SK-N-SH treated with all-trans-retinoic acid at 6 μM for 48 hours (cell line): Measurements from ENCODE around the gene CRIP3.

Experiments used
- ATAC-seq: fragments of 200-7000 bp; cut with Tn5 transposase; 3 replicates; pipeline ENCODE4 v1.9.1; 2020; ENCODE audit warnings: mild to moderate bottlenecking, moderate library complexity
- ARNTL ChIP-seq: fragments of 450-650 bp; formaldehyde crosslinking; IDR thresholded peaks from 2 replicates; pipeline ENCODE4 v1.5.0; 2020; ENCODE audit warnings: low read depth, mild to moderate bottlenecking, moderate library complexity, borderline replicate concordance
- CSDC2 ChIP-seq: fragments of 250-450 bp; sonication (Bioruptor Pico); IDR thresholded peaks from 2 replicates; pipeline ENCODE4 v1.5.0; 2020; ENCODE audit warnings: mild to moderate bottlenecking, moderate library complexity
- ESRRG ChIP-seq: fragments of 250-450 bp; sonication (Bioruptor Pico); IDR thresholded peaks from 2 replicates; pipeline ENCODE4 v1.6.1; 2021; ENCODE audit warnings: mild to moderate bottlenecking
- GLIS3 ChIP-seq: fragments of 250-450 bp; sonication (Bioruptor Pico); IDR thresholded peaks from 2 replicates; pipeline ENCODE4 v1.5.0; 2020; ENCODE audit warnings: mild to moderate bottlenecking, moderate library complexity
- ISL1 ChIP-seq: fragments of 250-450 bp; sonication (Bioruptor Pico); IDR thresholded peaks from 2 replicates; pipeline ENCODE4 v2.1.2; 2022; ENCODE audit warnings: mild to moderate bottlenecking, moderate library complexity
- OSR1 ChIP-seq: fragments of 250-450 bp; sonication (Bioruptor Pico); IDR thresholded peaks from 2 replicates; pipeline ENCODE4 v1.8.0; 2022; ENCODE audit warnings: moderate library complexity, mild to moderate bottlenecking, inconsistent platforms
- PPARA ChIP-seq: fragments of 250-450 bp; sonication (Bioruptor Pico); IDR thresholded peaks from 2 replicates; pipeline ENCODE4 v1.5.0; 2020; ENCODE audit warnings: mild to moderate bottlenecking, borderline replicate concordance
- SNAI2 ChIP-seq: fragments of 250-450 bp; sonication (Bioruptor Pico); IDR thresholded peaks from 2 replicates; pipeline ENCODE4 v1.5.0; 2020; ENCODE audit warnings: mild to moderate bottlenecking, moderate library complexity
- TCF4 ChIP-seq: fragments of 250-450 bp; sonication (Bioruptor Pico); IDR thresholded peaks from 2 replicates; pipeline ENCODE4 v1.8.0; 2021; ENCODE audit warnings: mild to moderate bottlenecking, moderate library complexity, borderline replicate concordance
- TOX ChIP-seq: fragments of 250-450 bp; sonication (Bioruptor Pico); IDR thresholded peaks from 2 replicates; pipeline ENCODE4 v1.8.0; 2021; ENCODE audit warnings: mild to moderate bottlenecking, moderate library complexity, borderline replicate concordance
- ZC3H10 ChIP-seq: fragments of 250-450 bp; sonication (Bioruptor Pico); IDR thresholded peaks from 2 replicates; pipeline ENCODE4 v1.5.1; 2021; ENCODE audit warnings: mild to moderate bottlenecking, moderate library complexity
- ZNF565 ChIP-seq: fragments of 450-650 bp; formaldehyde crosslinking; conservative IDR thresholded peaks from 2 replicates; pipeline ENCODE4 v1.5.0; 2020; ENCODE audit warnings: low read depth, mild to moderate bottlenecking, moderate library complexity
- ZNF70 ChIP-seq: fragments of 450-650 bp; formaldehyde crosslinking; IDR thresholded peaks from 2 replicates; pipeline ENCODE4 v1.5.0; 2020; ENCODE audit warnings: mild to moderate bottlenecking, moderate library complexity
- ZNF8 ChIP-seq: fragments of 450-650 bp; formaldehyde crosslinking; IDR thresholded peaks from 2 replicates; pipeline ENCODE4 v1.5.0; 2020; ENCODE audit warnings: mild to moderate bottlenecking, moderate library complexity
- TF ChIP-seq, protein P1 (sequence below): fragments of 250-450 bp; sonication (Bioruptor Pico); IDR thresholded peaks from 2 replicates; pipeline ENCODE4 v1.5.1; 2020; ENCODE audit warnings: low read depth, mild to moderate bottlenecking, moderate library complexity
- TF ChIP-seq, protein P2 (sequence below): fragments of 250-450 bp; sonication (Bioruptor Pico); IDR thresholded peaks from 2 replicates; pipeline ENCODE4 v1.8.0; 2020; ENCODE audit warnings: mild to moderate bottlenecking, moderate library complexity, borderline replicate concordance
- TF ChIP-seq, protein P3 (sequence below): fragments of 250-450 bp; sonication (Bioruptor Pico); IDR thresholded peaks from 2 replicates; pipeline ENCODE4 v1.5.0; 2020; ENCODE audit warnings: mild to moderate bottlenecking, moderate library complexity
- TF ChIP-seq, protein P4 (sequence below): fragments of 250-450 bp; sonication (Bioruptor Pico); IDR thresholded peaks from 2 replicates; pipeline ENCODE4 v1.5.1; 2021; ENCODE audit warnings: mild to moderate bottlenecking, moderate library complexity
- TF ChIP-seq, protein P5 (sequence below): fragments of 250-450 bp; sonication (Bioruptor Pico); IDR thresholded peaks from 2 replicates; pipeline ENCODE4 v1.8.0; 2021; ENCODE audit warnings: low read depth, mild to moderate bottlenecking, moderate library complexity, borderline replicate concordance

The CRIP3 gene

DNA sequence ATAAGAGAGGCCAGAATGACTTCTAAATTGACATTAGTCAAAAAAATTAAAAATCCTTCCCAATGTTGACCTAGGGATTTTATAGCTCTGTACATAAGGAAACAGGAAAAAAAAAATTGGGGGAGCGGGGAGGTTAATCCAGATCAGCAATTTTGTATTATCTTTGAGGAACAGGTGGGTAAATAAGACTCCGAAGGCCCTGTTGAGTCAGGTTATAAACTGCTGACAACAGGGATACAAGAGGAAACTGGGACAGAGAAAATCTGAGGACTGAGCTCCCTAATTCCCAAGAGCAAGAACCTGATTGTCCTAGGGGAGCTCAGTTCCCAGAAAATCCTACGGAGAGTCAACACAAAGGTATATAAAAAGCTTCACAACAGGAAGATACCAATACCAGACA, 26.8 kb upstream of the CRIP3 start:
- TF ChIP-seq ESRRG (no peak), TCF4 (CRISPR knock-in tag) (no peak), ZC3H10 (CRISPR knock-in tag) (no peak), PPARA (CRISPR knock-in tag) (no peak), CSDC2 (no peak), ZNF70 (CRISPR knock-in tag) (no peak), ZNF565 (no peak), TOX (CRISPR knock-in tag) (no peak)
- TF ChIP-seq, protein P1, sequence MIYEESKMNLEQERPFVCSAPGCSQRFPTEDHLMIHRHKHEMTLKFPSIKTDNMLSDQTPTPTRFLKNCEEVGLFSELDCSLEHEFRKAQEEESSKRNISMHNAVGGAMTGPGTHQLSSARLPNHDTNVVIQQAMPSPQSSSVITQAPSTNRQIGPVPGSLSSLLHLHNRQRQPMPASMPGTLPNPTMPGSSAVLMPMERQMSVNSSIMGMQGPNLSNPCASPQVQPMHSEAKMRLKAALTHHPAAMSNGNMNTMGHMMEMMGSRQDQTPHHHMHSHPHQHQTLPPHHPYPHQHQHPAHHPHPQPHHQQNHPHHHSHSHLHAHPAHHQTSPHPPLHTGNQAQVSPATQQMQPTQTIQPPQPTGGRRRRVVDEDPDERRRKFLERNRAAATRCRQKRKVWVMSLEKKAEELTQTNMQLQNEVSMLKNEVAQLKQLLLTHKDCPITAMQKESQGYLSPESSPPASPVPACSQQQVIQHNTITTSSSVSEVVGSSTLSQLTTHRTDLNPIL, result no peak
- TF ChIP-seq, protein P2, sequence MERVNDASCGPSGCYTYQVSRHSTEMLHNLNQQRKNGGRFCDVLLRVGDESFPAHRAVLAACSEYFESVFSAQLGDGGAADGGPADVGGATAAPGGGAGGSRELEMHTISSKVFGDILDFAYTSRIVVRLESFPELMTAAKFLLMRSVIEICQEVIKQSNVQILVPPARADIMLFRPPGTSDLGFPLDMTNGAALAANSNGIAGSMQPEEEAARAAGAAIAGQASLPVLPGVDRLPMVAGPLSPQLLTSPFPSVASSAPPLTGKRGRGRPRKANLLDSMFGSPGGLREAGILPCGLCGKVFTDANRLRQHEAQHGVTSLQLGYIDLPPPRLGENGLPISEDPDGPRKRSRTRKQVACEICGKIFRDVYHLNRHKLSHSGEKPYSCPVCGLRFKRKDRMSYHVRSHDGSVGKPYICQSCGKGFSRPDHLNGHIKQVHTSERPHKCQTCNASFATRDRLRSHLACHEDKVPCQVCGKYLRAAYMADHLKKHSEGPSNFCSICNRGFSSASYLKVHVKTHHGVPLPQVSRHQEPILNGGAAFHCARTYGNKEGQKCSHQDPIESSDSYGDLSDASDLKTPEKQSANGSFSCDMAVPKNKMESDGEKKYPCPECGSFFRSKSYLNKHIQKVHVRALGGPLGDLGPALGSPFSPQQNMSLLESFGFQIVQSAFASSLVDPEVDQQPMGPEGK, result no peak
- ATAC-seq, result no peak

DNA sequence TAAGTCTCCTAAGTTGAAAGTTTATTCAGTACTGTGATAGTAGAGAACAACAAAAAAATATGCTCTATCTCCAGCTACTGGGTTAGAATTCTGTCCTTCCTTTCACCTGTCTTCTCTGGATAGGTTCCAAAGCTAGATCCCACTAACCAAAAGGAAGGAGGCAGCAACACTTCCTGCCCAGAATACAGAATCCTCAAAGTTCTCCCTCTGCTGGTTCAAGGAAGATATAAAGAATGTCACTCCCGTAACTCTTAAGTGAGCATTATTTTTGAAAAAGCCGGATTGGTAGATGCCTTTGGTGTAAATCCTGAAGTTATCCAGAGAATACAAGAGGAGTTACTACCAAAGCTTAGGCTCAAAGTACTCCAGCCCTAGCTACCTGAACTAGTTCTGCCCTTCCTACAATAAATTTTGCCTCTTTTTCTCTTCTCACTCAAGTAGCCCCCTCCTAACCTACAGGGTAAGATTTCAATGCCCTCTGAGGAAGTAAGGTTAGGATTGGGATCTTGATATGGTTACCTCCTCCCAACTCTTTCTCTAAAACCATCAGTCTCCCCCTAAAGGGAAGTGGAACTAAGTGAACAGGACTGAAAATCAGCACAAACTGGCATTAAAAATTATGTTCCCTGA, 26.0 kb upstream of the CRIP3 start:
- peak; percentile 94 for ATAC-seq
- TF ChIP-seq TOX (CRISPR knock-in tag), result no peak
- TF ChIP-seq, protein P3, sequence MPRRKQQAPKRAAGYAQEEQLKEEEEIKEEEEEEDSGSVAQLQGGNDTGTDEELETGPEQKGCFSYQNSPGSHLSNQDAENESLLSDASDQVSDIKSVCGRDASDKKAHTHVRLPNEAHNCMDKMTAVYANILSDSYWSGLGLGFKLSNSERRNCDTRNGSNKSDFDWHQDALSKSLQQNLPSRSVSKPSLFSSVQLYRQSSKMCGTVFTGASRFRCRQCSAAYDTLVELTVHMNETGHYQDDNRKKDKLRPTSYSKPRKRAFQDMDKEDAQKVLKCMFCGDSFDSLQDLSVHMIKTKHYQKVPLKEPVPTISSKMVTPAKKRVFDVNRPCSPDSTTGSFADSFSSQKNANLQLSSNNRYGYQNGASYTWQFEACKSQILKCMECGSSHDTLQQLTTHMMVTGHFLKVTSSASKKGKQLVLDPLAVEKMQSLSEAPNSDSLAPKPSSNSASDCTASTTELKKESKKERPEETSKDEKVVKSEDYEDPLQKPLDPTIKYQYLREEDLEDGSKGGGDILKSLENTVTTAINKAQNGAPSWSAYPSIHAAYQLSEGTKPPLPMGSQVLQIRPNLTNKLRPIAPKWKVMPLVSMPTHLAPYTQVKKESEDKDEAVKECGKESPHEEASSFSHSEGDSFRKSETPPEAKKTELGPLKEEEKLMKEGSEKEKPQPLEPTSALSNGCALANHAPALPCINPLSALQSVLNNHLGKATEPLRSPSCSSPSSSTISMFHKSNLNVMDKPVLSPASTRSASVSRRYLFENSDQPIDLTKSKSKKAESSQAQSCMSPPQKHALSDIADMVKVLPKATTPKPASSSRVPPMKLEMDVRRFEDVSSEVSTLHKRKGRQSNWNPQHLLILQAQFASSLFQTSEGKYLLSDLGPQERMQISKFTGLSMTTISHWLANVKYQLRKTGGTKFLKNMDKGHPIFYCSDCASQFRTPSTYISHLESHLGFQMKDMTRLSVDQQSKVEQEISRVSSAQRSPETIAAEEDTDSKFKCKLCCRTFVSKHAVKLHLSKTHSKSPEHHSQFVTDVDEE (CRISPR knock-in tag), result no peak
- TF ChIP-seq OSR1 (CRISPR knock-in tag), result no peak
- TF ChIP-seq, protein P4, sequence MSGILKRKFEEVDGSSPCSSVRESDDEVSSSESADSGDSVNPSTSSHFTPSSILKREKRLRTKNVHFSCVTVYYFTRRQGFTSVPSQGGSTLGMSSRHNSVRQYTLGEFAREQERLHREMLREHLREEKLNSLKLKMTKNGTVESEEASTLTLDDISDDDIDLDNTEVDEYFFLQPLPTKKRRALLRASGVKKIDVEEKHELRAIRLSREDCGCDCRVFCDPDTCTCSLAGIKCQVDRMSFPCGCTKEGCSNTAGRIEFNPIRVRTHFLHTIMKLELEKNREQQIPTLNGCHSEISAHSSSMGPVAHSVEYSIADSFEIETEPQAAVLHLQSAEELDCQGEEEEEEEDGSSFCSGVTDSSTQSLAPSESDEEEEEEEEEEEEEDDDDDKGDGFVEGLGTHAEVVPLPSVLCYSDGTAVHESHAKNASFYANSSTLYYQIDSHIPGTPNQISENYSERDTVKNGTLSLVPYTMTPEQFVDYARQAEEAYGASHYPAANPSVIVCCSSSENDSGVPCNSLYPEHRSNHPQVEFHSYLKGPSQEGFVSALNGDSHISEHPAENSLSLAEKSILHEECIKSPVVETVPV (CRISPR knock-in tag), result no peak
- TF ChIP-seq CSDC2, result no peak
- no peak for TF ChIP-seq ZNF70 (CRISPR knock-in tag)
- TF ChIP-seq, protein P5, sequence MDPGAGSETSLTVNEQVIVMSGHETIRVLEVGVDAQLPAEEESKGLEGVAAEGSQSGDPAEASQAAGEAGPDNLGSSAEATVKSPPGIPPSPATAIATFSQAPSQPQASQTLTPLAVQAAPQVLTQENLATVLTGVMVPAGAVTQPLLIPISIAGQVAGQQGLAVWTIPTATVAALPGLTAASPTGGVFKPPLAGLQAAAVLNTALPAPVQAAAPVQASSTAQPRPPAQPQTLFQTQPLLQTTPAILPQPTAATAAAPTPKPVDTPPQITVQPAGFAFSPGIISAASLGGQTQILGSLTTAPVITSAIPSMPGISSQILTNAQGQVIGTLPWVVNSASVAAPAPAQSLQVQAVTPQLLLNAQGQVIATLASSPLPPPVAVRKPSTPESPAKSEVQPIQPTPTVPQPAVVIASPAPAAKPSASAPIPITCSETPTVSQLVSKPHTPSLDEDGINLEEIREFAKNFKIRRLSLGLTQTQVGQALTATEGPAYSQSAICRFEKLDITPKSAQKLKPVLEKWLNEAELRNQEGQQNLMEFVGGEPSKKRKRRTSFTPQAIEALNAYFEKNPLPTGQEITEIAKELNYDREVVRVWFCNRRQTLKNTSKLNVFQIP, result no peak
- no peak for TF ChIP-seq ESRRG
- no peak for TF ChIP-seq ZC3H10 (CRISPR knock-in tag)
- TF ChIP-seq, protein P1, result no peak
- no peak for TF ChIP-seq SNAI2
- TF ChIP-seq TCF4 (CRISPR knock-in tag), result no peak

DNA sequence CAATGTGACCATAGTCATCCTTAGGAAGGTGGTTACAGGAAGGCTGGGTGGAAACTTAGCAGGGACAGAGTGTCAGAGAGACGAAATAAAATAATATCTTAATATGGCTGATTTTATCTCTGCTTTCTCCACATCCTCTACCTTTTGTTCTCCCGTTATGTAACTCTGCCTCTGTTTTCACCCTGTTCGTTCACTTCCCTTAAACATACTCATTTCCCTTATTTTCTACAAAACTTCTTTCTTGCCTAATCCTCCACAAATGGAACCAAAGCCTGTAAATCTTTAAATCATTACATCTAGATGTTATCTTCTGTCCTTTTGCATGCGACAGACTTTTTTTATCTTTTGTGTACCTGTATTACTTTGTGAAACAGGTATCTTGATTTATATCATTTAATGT, 23.3 kb upstream of the CRIP3 start:
- TF ChIP-seq, protein P5, result no peak
- TF ChIP-seq SNAI2 (no peak), ZNF8 (CRISPR knock-in tag) (no peak), GLIS3 (CRISPR knock-in tag) (no peak), TOX (CRISPR knock-in tag) (no peak), ARNTL (CRISPR knock-in tag) (no peak), ISL1 (no peak), TCF4 (CRISPR knock-in tag) (no peak)
- no peak for ATAC-seq
